Nephron progenitor cell (in vitro differentiated cells): ENCODE results near the gene ADNP2.

Source experiments
- DNase-seq: peaks from one replicate; pipeline ENCODE4 v3.0.0; 2021
- H3K27ac Mint-ChIP-seq: 2 replicates; pipeline ENCODE4 v1.8.0; 2021; ENCODE audit warnings: mild to moderate bottlenecking, moderate library complexity, mixed read lengths
- H3K27me3 Mint-ChIP-seq: 2 replicates; pipeline ENCODE4 v1.8.0; 2021; ENCODE audit warnings: mild to moderate bottlenecking, low read depth, mixed read lengths; ENCODE audit not compliant: poor library complexity
- H3K36me3 Mint-ChIP-seq: 2 replicates; pipeline ENCODE4 v1.8.0; 2021; ENCODE audit warnings: low read depth, mixed read lengths
- H3K4me1 Mint-ChIP-seq: 2 replicates; pipeline ENCODE4 v1.8.0; 2021; ENCODE audit warnings: mixed read lengths
- H3K4me3 Mint-ChIP-seq: 2 replicates; pipeline ENCODE4 v1.8.0; 2021; ENCODE audit warnings: mild to moderate bottlenecking, moderate library complexity, mixed read lengths
- H3K9me3 Mint-ChIP-seq: 2 replicates; pipeline ENCODE4 v1.8.0; 2021; ENCODE audit warnings: mild to moderate bottlenecking, moderate library complexity, mixed read lengths
- TF ChIP-seq, protein P1 (sequence below): fragments of 200-600 bp; sonication (generic); IDR thresholded peaks from 2 replicates; pipeline ENCODE4 v1.5.0; 2021; ENCODE audit warnings: antibody characterized with exemption

ADNP2 gene

DNA sequence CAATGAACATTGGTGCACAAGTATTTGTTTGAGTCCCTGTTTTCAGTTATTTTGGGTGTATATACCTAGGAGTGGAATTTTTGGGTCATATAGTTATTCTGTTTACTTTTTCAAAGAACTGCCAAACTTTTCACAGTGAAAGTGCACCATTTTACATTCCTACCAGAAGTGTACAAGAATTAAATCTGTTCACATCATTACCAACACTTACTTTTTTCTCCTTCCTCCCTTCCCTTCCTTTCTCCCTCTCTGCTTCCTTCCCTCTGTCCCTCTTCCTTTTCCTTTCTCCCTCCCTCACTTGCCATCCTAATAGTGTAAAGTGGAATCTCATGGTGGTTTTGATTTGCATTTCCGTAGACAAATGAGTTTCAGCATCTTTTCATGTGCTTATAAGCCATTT is 11.9 kb downstream of the ADNP2 start:
- peaks cover 29% of the 10 kb centered on the region for H3K9me3 Mint-ChIP-seq
- peaks cover 85% of the 10 kb centered on the region for H3K36me3 Mint-ChIP-seq
- DNase-seq: no peak
- H3K27ac Mint-ChIP-seq: peak overlapping the region; percentile 75
- H3K4me3 Mint-ChIP-seq: no peak overlapping the region
- no peaks in the 10 kb centered on the region for H3K27me3 Mint-ChIP-seq
- peaks cover 23% of the 10 kb centered on the region for H3K4me1 Mint-ChIP-seq
- TF ChIP-seq, protein P1, sequence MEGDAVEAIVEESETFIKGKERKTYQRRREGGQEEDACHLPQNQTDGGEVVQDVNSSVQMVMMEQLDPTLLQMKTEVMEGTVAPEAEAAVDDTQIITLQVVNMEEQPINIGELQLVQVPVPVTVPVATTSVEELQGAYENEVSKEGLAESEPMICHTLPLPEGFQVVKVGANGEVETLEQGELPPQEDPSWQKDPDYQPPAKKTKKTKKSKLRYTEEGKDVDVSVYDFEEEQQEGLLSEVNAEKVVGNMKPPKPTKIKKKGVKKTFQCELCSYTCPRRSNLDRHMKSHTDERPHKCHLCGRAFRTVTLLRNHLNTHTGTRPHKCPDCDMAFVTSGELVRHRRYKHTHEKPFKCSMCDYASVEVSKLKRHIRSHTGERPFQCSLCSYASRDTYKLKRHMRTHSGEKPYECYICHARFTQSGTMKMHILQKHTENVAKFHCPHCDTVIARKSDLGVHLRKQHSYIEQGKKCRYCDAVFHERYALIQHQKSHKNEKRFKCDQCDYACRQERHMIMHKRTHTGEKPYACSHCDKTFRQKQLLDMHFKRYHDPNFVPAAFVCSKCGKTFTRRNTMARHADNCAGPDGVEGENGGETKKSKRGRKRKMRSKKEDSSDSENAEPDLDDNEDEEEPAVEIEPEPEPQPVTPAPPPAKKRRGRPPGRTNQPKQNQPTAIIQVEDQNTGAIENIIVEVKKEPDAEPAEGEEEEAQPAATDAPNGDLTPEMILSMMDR: no peak

DNA sequence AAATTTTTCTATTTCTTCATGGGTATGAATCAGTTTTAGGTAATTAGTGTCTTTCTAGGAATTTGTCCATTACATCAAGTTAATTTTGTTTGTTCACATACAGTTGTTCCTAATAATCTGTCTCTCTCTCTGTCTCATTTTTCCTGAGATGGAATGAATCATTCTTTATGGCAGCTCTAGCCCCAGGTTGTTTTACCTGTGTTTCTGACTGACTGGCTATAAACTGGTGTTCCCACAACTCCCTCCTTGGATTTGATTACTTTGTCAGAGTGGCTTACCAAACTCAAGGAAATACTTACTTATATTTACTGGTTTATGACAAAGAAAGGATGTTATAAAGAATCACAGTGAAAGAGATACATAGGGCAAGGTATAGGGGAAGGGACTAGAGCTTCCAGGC is 15.1 kb downstream of the ADNP2 start:
- H3K27me3 Mint-ChIP-seq: no peaks in the 10 kb centered on the region
- H3K9me3 Mint-ChIP-seq: peaks cover 46% of the 10 kb centered on the region
- no peak overlapping the region for H3K27ac Mint-ChIP-seq
- DNase-seq: no peak
- H3K36me3 Mint-ChIP-seq: peaks cover 88% of the 10 kb centered on the region
- TF ChIP-seq, protein P1: no peak
- H3K4me3 Mint-ChIP-seq: no peak overlapping the region
- peaks cover 7% of the 10 kb centered on the region for H3K4me1 Mint-ChIP-seq

DNA sequence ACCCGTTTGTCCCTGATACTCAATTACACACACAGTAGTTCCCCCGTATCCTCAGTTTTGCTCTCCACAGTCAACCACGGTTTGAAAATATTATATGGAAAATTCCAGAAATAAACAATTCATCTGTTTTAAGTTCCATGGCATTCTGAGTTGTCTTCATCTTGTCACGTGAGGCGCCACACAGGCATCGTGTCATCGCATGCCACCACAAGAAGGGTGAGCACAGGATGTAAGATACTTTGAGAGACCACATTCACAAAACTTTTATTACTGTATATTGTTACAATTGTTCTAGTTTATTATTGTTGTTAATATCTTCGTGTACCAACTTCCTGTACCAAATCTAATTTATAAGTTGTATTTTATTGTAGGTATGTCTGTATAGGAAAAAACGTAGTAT is 17.7 kb downstream of the ADNP2 start:
- H3K36me3 Mint-ChIP-seq: peaks cover 85% of the 10 kb centered on the region

DNA sequence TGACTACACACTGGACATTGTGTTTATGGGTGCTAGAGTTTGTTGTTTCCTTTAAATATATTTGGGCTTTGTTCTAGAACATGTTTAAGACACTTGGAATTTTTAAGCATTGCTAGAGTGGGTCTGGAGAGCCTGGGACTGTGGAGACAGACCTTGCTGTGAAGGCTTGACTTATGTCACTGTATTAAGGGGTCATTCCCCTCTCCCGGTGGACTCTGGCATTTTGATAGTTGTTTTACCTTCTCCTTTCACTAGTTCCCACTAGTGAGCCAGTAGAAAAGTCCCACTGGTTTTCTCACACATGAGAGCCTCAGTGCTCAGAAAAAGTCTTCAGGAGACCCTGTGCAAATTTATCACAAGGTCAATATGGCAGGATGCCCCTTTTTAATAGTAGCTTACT is 18.6 kb downstream of the ADNP2 start:
- Mint-ChIP-seq H3K27ac (no peak overlapping the region), H3K4me3 (no peak overlapping the region), H3K36me3 (peaks cover 82% of the 10 kb centered on the region), H3K9me3 (peaks cover 44% of the 10 kb centered on the region), H3K4me1 (peaks cover 16% of the 10 kb centered on the region), H3K27me3 (no peaks in the 10 kb centered on the region)
- DNase-seq: no peak
- TF ChIP-seq, protein P1: no peak

More for the DNA sequence above, 17.7 kb downstream of the ADNP2 start:
- no peaks in the 10 kb centered on the region for H3K27me3 Mint-ChIP-seq
- H3K4me3 Mint-ChIP-seq: no peak overlapping the region
- no peak overlapping the region for H3K27ac Mint-ChIP-seq
- peaks cover 16% of the 10 kb centered on the region for H3K4me1 Mint-ChIP-seq
- DNase-seq: no peak
- TF ChIP-seq, protein P1: no peak
- H3K9me3 Mint-ChIP-seq: peaks cover 48% of the 10 kb centered on the region

DNA sequence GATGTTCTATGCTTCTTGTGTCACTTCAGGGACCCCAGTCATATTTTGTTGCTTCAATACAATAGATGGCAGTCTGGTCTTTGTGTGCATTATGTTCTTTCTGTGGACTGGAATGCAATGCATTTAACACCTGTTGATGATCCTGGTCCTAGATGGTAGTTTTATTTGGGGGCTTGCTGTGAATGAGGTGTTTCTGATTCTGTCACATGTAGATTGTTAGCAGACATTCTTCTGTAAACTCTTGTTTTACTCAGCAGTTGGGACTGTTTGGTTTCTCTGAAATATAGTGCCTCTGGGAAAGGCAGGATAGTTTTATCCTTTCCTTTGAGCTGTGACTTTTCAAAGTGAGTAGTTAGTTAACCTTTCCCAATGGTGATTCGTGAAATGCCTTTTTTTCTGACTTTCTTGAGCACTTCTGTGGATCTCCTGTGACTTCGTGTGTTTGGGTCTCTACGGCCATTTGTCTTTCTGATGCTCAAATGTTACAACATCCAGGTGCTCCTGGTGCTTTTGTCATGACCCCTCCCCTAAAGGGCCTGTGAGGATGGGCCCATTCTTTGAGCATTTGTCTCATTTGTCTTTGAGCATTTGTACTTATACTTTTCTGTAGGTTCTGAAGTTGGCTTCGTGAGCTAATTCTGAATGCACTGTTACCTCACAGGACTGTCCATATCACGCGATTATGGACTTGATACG is 20.8 kb downstream of the ADNP2 start:
- Mint-ChIP-seq H3K4me1 (peaks cover 16% of the 10 kb centered on the region), H3K9me3 (peaks cover 30% of the 10 kb centered on the region), H3K27me3 (no peaks in the 10 kb centered on the region), H3K4me3 (no peak overlapping the region), H3K27ac (peak overlapping the region; percentile 58), H3K36me3 (peaks cover 80% of the 10 kb centered on the region)
- TF ChIP-seq, protein P1: no peak
- DNase-seq: no peak

DNA sequence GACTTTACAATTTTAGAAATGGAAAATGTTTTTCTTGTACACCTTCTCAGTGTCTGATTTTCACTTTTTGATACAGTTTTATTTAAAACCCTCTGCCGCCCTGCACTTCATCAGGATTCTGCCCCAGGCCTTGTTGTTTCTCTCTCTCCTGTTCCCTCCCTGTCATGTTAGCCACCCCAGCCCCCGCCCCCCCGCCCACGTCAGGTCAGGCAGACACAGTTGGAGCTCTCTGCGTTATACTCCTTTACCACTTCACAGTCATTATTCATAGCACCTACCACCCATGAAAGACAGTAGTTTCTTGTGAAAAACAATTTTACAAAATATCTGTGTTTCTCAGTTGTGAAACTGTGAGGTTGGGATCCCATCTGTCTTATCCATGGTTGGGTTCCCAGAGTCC is 21.5 kb downstream of the ADNP2 start:
- TF ChIP-seq, protein P1: no peak
- H3K9me3 Mint-ChIP-seq: peaks cover 29% of the 10 kb centered on the region
- no peaks in the 10 kb centered on the region for H3K27me3 Mint-ChIP-seq
- H3K27ac Mint-ChIP-seq: peak overlapping the region; percentile 66
- DNase-seq: no peak
- peaks cover 79% of the 10 kb centered on the region for H3K36me3 Mint-ChIP-seq
- H3K4me3 Mint-ChIP-seq: no peak overlapping the region
- peaks cover 16% of the 10 kb centered on the region for H3K4me1 Mint-ChIP-seq
